ENCODE data around the gene GRM7.

GRM7 gene

GRCh38 chr3:7371693-7372572, 511.0 kb downstream of the GRM7 start:
- no peaks in the 10 kb centered on the region for H3K27me3 ChIP-seq (ENCODE audit: control insufficient read depth, insufficient read depth, low read length)
- H3K4me1 ChIP-seq (ENCODE audit: control insufficient read depth, insufficient read depth, low read length): no peaks in the 10 kb centered on the region
- H3K9me3 ChIP-seq (replicated peaks; ENCODE audit: low read length): no peaks in the 10 kb centered on the region
- H3K4me2 ChIP-seq (ENCODE audit: low read length): no peak overlapping the region
- H3K4me3 ChIP-seq (ENCODE audit: low read length): no peak overlapping the region
- no peaks in the 10 kb centered on the region for H3K36me3 ChIP-seq (ENCODE audit: insufficient read depth, low read length)
- no peak overlapping the region for H3K9ac ChIP-seq (ENCODE audit: low read depth, low read length)

GRCh38 chr3:7377103-7377502, 516.2 kb downstream of the GRM7 start:
- Histone ChIP-seq H3K4me1 (ENCODE audit: control insufficient read depth, insufficient read depth, low read length) (no peaks in the 10 kb centered on the region), H3K27me3 (ENCODE audit: control insufficient read depth, insufficient read depth, low read length) (no peaks in the 10 kb centered on the region), H3K4me3 (ENCODE audit: low read length) (no peak overlapping the region), H3K4me2 (ENCODE audit: low read length) (no peak overlapping the region), H3K36me3 (ENCODE audit: insufficient read depth, low read length) (no peaks in the 10 kb centered on the region), H3K9me3 (replicated peaks; ENCODE audit: low read length) (no peaks in the 10 kb centered on the region), H3K9ac (ENCODE audit: low read depth, low read length) (no peak overlapping the region)

- Histone ChIP-seq H3K4me1 (ENCODE audit: control insufficient read depth, insufficient read depth, low read length) (no peaks in the 10 kb centered on the region), H3K9ac (ENCODE audit: low read depth, low read length) (no peak overlapping the region), H3K9me3 (replicated peaks; ENCODE audit: low read length) (no peaks in the 10 kb centered on the region), H3K36me3 (ENCODE audit: insufficient read depth, low read length) (no peaks in the 10 kb centered on the region), H3K27me3 (ENCODE audit: control insufficient read depth, insufficient read depth, low read length) (no peaks in the 10 kb centered on the region), H3K4me2 (ENCODE audit: low read length) (no peak overlapping the region), H3K4me3 (ENCODE audit: low read length) (no peak overlapping the region)
Measured at GRCh38 chr3:7381741-7382140, 520.8 kb downstream of the GRM7 start.

GRCh38 chr3:7382293-7383010, 521.5 kb downstream of the GRM7 start:
- no peaks in the 10 kb centered on the region for H3K27me3 ChIP-seq (ENCODE audit: control insufficient read depth, insufficient read depth, low read length)
- no peak overlapping the region for H3K4me2 ChIP-seq (ENCODE audit: low read length)
- no peaks in the 10 kb centered on the region for H3K4me1 ChIP-seq (ENCODE audit: control insufficient read depth, insufficient read depth, low read length)
- no peak overlapping the region for H3K9ac ChIP-seq (ENCODE audit: low read depth, low read length)
- H3K9me3 ChIP-seq (replicated peaks; ENCODE audit: low read length): no peaks in the 10 kb centered on the region
- H3K36me3 ChIP-seq (ENCODE audit: insufficient read depth, low read length): no peaks in the 10 kb centered on the region
- H3K4me3 ChIP-seq (ENCODE audit: low read length): no peak overlapping the region

GRCh38 chr3:7385635-7386034, 524.7 kb downstream of the GRM7 start:
- Histone ChIP-seq H3K36me3 (ENCODE audit: insufficient read depth, low read length) (no peaks in the 10 kb centered on the region), H3K4me2 (ENCODE audit: low read length) (no peak overlapping the region), H3K9ac (ENCODE audit: low read depth, low read length) (no peak overlapping the region), H3K27me3 (ENCODE audit: control insufficient read depth, insufficient read depth, low read length) (no peaks in the 10 kb centered on the region), H3K9me3 (replicated peaks; ENCODE audit: low read length) (no peaks in the 10 kb centered on the region), H3K4me3 (ENCODE audit: low read length) (no peak overlapping the region), H3K4me1 (ENCODE audit: control insufficient read depth, insufficient read depth, low read length) (no peaks in the 10 kb centered on the region)

GRCh38 chr3:7388026-7388425, 527.1 kb downstream of the GRM7 start:
- H3K4me1 ChIP-seq (ENCODE audit: control insufficient read depth, insufficient read depth, low read length): no peaks in the 10 kb centered on the region

GRCh38 chr3:7392206-7392605, 531.3 kb downstream of the GRM7 start:
- Histone ChIP-seq H3K27me3 (ENCODE audit: control insufficient read depth, insufficient read depth, low read length) (no peaks in the 10 kb centered on the region), H3K9ac (ENCODE audit: low read depth, low read length) (no peak overlapping the region), H3K36me3 (ENCODE audit: insufficient read depth, low read length) (no peaks in the 10 kb centered on the region), H3K4me2 (ENCODE audit: low read length) (no peak overlapping the region), H3K4me1 (ENCODE audit: control insufficient read depth, insufficient read depth, low read length) (no peaks in the 10 kb centered on the region), H3K9me3 (replicated peaks; ENCODE audit: low read length) (no peaks in the 10 kb centered on the region), H3K4me3 (ENCODE audit: low read length) (no peak overlapping the region)

More at GRCh38 chr3:7388026-7388425, 527.1 kb downstream of the GRM7 start:
- Histone ChIP-seq H3K36me3 (ENCODE audit: insufficient read depth, low read length) (no peaks in the 10 kb centered on the region), H3K9me3 (replicated peaks; ENCODE audit: low read length) (no peaks in the 10 kb centered on the region), H3K9ac (ENCODE audit: low read depth, low read length) (no peak overlapping the region), H3K27me3 (ENCODE audit: control insufficient read depth, insufficient read depth, low read length) (no peaks in the 10 kb centered on the region), H3K4me2 (ENCODE audit: low read length) (no peak overlapping the region), H3K4me3 (ENCODE audit: low read length) (no peak overlapping the region)

- no peak overlapping the region for H3K4me3 ChIP-seq (ENCODE audit: low read length)
- no peaks in the 10 kb centered on the region for H3K27me3 ChIP-seq (ENCODE audit: control insufficient read depth, insufficient read depth, low read length)
- no peaks in the 10 kb centered on the region for H3K9me3 ChIP-seq (replicated peaks; ENCODE audit: low read length)
- no peak overlapping the region for H3K4me2 ChIP-seq (ENCODE audit: low read length)
- H3K9ac ChIP-seq (ENCODE audit: low read depth, low read length): no peak overlapping the region
- H3K4me1 ChIP-seq (ENCODE audit: control insufficient read depth, insufficient read depth, low read length): no peaks in the 10 kb centered on the region
- H3K36me3 ChIP-seq (ENCODE audit: insufficient read depth, low read length): no peaks in the 10 kb centered on the region
Measured at GRCh38 chr3:7393944-7394605, 533.2 kb downstream of the GRM7 start.

GRCh38 chr3:7396534-7396933, 535.6 kb downstream of the GRM7 start:
- no peaks in the 10 kb centered on the region for H3K27me3 ChIP-seq (ENCODE audit: control insufficient read depth, insufficient read depth, low read length)
- no peak overlapping the region for H3K4me3 ChIP-seq (ENCODE audit: low read length)
- no peaks in the 10 kb centered on the region for H3K4me1 ChIP-seq (ENCODE audit: control insufficient read depth, insufficient read depth, low read length)
- no peak overlapping the region for H3K4me2 ChIP-seq (ENCODE audit: low read length)
- H3K36me3 ChIP-seq (ENCODE audit: insufficient read depth, low read length): no peaks in the 10 kb centered on the region
- no peak overlapping the region for H3K9ac ChIP-seq (ENCODE audit: low read depth, low read length)
- H3K9me3 ChIP-seq (replicated peaks; ENCODE audit: low read length): no peaks in the 10 kb centered on the region

- Histone ChIP-seq H3K27me3 (ENCODE audit: control insufficient read depth, insufficient read depth, low read length) (no peaks in the 10 kb centered on the region), H3K9ac (ENCODE audit: low read depth, low read length) (no peak overlapping the region), H3K4me3 (ENCODE audit: low read length) (no peak overlapping the region), H3K4me2 (ENCODE audit: low read length) (no peak overlapping the region), H3K9me3 (replicated peaks; ENCODE audit: low read length) (no peaks in the 10 kb centered on the region), H3K36me3 (ENCODE audit: insufficient read depth, low read length) (no peaks in the 10 kb centered on the region), H3K4me1 (ENCODE audit: control insufficient read depth, insufficient read depth, low read length) (no peaks in the 10 kb centered on the region)
Measured at GRCh38 chr3:7397097-7397496, 536.2 kb downstream of the GRM7 start.

GRCh38 chr3:7400360-7400759, 539.4 kb downstream of the GRM7 start:
- Histone ChIP-seq H3K4me1 (ENCODE audit: control insufficient read depth, insufficient read depth, low read length) (no peaks in the 10 kb centered on the region), H3K9me3 (replicated peaks; ENCODE audit: low read length) (no peaks in the 10 kb centered on the region), H3K27me3 (ENCODE audit: control insufficient read depth, insufficient read depth, low read length) (no peaks in the 10 kb centered on the region), H3K9ac (ENCODE audit: low read depth, low read length) (no peak overlapping the region), H3K4me2 (ENCODE audit: low read length) (no peak overlapping the region), H3K4me3 (ENCODE audit: low read length) (no peak overlapping the region), H3K36me3 (ENCODE audit: insufficient read depth, low read length) (no peaks in the 10 kb centered on the region)
